ENCODE results near the gene ADAR. TPM values are rescaled to one million over a fixed set of nuclear protein-coding genes. Genes with fewer than 3 reads are reported as not detected.

The ADAR gene
- total and polyA plus RNA-seq, 2 of the 8 experiments (the other 6 are each of a cell fraction or from before 2014, with no cell fraction given) = 125 to 242 TPM

- Histone ChIP-seq H3K9ac (replicated peaks in 1 of 4; ENCODE audit: extremely low read depth in 1 of 4, low read depth in 3 of 4, low read length in 3 of 4) (no peak overlapping the region), H3K36me3 (ENCODE audit: control insufficient read depth in 2 of 4, insufficient read depth in 4 of 4, low read length in 3 of 4) (peaks cover 40 to 58% (median 47%) of the 10 kb centered on the region in 4 experiments), H3K14ac (ENCODE audit: insufficient read length) (no peak overlapping the region), H3K79me1 (ENCODE audit: low read depth, low read length) (no peaks in the 10 kb centered on the region; the same call in 1 of the 2 replicates), H2AFZ (ENCODE audit: low read length) (no peak overlapping the region), H2BK15ac (ENCODE audit: low read length) (no peak overlapping the region), H3K23me2 (ENCODE audit: low read depth, low read length) (no peaks in the 10 kb centered on the region), H3K4me1 (replicated peaks in 1 of 4; ENCODE audit: control insufficient read depth in 3 of 4, insufficient read depth in 4 of 4, low read length in 3 of 4) (no peaks in the 10 kb centered on the region), H3K4me3 (ENCODE audit: extremely low read depth in 1 of 4, insufficient read depth in 2 of 4, low read depth in 3 of 4, low read length in 4 of 4) (no peak overlapping the region), H3K23ac (ENCODE audit: insufficient read length) (no peak overlapping the region), H4K8ac (ENCODE audit: extremely low read depth, insufficient read depth, low read length) (no peak overlapping the region), H3K4me2 (ENCODE audit: insufficient read depth in 1 of 2, low read depth in 2 of 2, low read length in 2 of 2) (no peak overlapping the region), H2BK20ac (ENCODE audit: low read length) (no peak overlapping the region), H3K18ac (ENCODE audit: extremely low read depth, low read length) (no peak overlapping the region), H3K9me3 (ENCODE audit: insufficient read depth in 2 of 2, low read depth in 1 of 2, low read length in 1 of 2) (no peaks in the 10 kb centered on the region), H3K4ac (replicated peaks; ENCODE audit: insufficient read length, low read depth, low read length) (no peak overlapping the region), H3K56ac (replicated peaks; ENCODE audit: insufficient read length, low read depth, low read length) (no peak overlapping the region), H3K27me3 (replicated peaks in 1 of 4; ENCODE audit: control insufficient read depth in 3 of 4, extremely low read depth in 1 of 4, insufficient read depth in 3 of 4, low read length in 3 of 4) (no peaks in the 10 kb centered on the region), H2BK120ac (replicated peaks; ENCODE audit: low read depth, low read length) (no peak overlapping the region), H2AK5ac (ENCODE audit: low read depth, low read length) (no peak overlapping the region), H3K27ac (ENCODE audit: low read depth, low read length) (no peak overlapping the region), H2BK5ac (ENCODE audit: low read depth, low read length) (no peak overlapping the region), H4K20me1 (replicated peaks in 1 of 2; ENCODE audit: control insufficient read depth in 1 of 2, insufficient read depth in 2 of 2, low read length in 2 of 2) (peaks cover 11 to 21% of the 10 kb centered on the region in 2 experiments), H4K91ac (replicated peaks; ENCODE audit: insufficient read length, low read length) (no peak overlapping the region), H3K79me2 (ENCODE audit: control insufficient read depth in 1 of 2, insufficient read depth in 2 of 2, low read length in 2 of 2) (no peaks in the 10 kb centered on the region), H2BK12ac (ENCODE audit: low read depth, low read length) (no peak overlapping the region), H4K5ac (ENCODE audit: insufficient read length, low read depth, low read length) (no peak overlapping the region)
- TF ChIP-seq RFX5 (IDR thresholded peaks at IDR 0.05; ENCODE audit: borderline replicate concordance, low read depth, low read length) = no peak
- TF ChIP-seq PHF8 (conservative IDR thresholded peaks at IDR 0.05; ENCODE audit: low read depth, low read length) = no peak
- no peak for TF ChIP-seq CTBP2 (IDR thresholded peaks at IDR 0.05; ENCODE audit: borderline replicate concordance, insufficient read depth, insufficient read length, low read length)
- TF ChIP-seq, protein P1, sequence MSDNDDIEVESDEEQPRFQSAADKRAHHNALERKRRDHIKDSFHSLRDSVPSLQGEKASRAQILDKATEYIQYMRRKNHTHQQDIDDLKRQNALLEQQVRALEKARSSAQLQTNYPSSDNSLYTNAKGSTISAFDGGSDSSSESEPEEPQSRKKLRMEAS (IDR thresholded peaks at IDR 0.05) = no peak
- no peak for TF ChIP-seq CTCF (IDR thresholded peaks at IDR 0.05; ENCODE audit: control extremely low read depth in 1 of 3, insufficient read depth in 1 of 3, low read depth in 1 of 3, low read length in 3 of 3)
- no peak for TF ChIP-seq TCF12 (IDR thresholded peaks at IDR 0.05; ENCODE audit: low read depth, low read length)
- TF ChIP-seq BACH1 (IDR thresholded peaks at IDR 0.05; ENCODE audit: low read length) = no peak
- no peak for TF ChIP-seq SIN3A (conservative IDR thresholded peaks at IDR 0.05 in 1 of 2, IDR thresholded peaks at IDR 0.05 in 1 of 2; ENCODE audit: low read depth in 1 of 2, low read length in 2 of 2)
- no peak for TF ChIP-seq ASH2L (IDR thresholded peaks at IDR 0.05; ENCODE audit: low read length)
- no peak for TF ChIP-seq POLR2AphosphoS5 (IDR thresholded peaks at IDR 0.05; ENCODE audit: low read depth, low read length)
- TF ChIP-seq TBP (IDR thresholded peaks at IDR 0.05; ENCODE audit: low read depth, low read length) = no peak
- POLR2A ChIA-PET (ENCODE audit: partially characterized antibody) = interaction anchor here (1.3 to 1.4 kb wide), 2 partner anchors 10 to 13 kb away, joined by 3 to 4 read pairs; no protein-coding TSS in a partner anchor
- 93% methylated on average over 8 of the region's 8 CpGs; no CpG with 5 or more reads in 1 of the 2 experiments for WGBS, 2 experiments (ENCODE audit: extremely low coverage in 1 of 2, insufficient coverage in 1 of 2, insufficient read length in 1 of 2, insufficient replicate concordance in 2 of 2, low coverage in 1 of 2, low lambda C conversion rate in 2 of 2, missing lambda C conversion rate in 1 of 2)
- no peak for DNase-seq (ENCODE audit: low read depth in 1 of 2, low spot score in 2 of 2)
- no peak for FAIRE-seq
- CTCF ChIA-PET (ENCODE audit: partially characterized antibody) = interaction anchor here (1.7 to 3.3 kb wide), 2 partner anchors 19 to 100 kb away, joined by 6 to 15 read pairs; no protein-coding TSS in a partner anchor
These were observed 28.6 kb downstream of the ADAR start for GRCh38 chr1:154579374-154579773.
